Right atrium auricular region (tissue), 2 donors: Measurements from ENCODE around the gene PGLYRP2. TPM values are rescaled to one million over a fixed set of nuclear protein-coding genes. Genes with fewer than 3 reads are reported as not detected.
A peak's percentile ranks its signal among the peaks of the same experiment; 100 is the strongest.

Source experiments
- DNase-seq: peaks from one replicate; pipeline ENCODE4 v3.0.0-alpha.2; 2019; ENCODE audit warnings: low spot score
- H3K27ac ChIP-seq, 2 donors: fragments of 200-600 bp; sonication (generic); 1 replicate in 1 of 2; 2 replicates in 1 of 2; pipeline ENCODE4 v1.5.1; 2016 to 2019
- H3K27me3 ChIP-seq, 2 donors: fragments of 200-600 bp; sonication (generic); one replicate each; pipeline versions ENCODE4 v1.5.1 to v1.6.0; 2017 to 2019
- H3K36me3 ChIP-seq: fragments of 200-600 bp; sonication (generic); one replicate; pipeline ENCODE4 v1.5.1; 2016
- H3K4me1 ChIP-seq, 2 donors: fragments of 200-600 bp; sonication (generic); one replicate each; pipeline versions ENCODE4 v1.5.1 to v1.6.0; 2017 to 2019
- H3K4me3 ChIP-seq, 2 donors: fragments of 200-600 bp; sonication (generic); 1 replicate in 1 of 2; 2 replicates in 1 of 2; pipeline ENCODE4 v1.5.1; 2017 to 2019; ENCODE audit warnings: mild to moderate bottlenecking in 1 of 2, moderate library complexity in 1 of 2
- H3K9me3 ChIP-seq, 2 donors: fragments of 200-600 bp; sonication (generic); one replicate each; pipeline ENCODE4 v1.5.1; 2019
- total RNA-seq, 2 donors: library from RNA; depleted of rRNA; stranded (reverse); fragments of >200 nt; gene quantifications; one replicate each; pipeline ENCODE4 v1.1.0, GENCODE V29; 2016
- TF ChIP-seq, protein P1 (sequence below), 2 donors: fragments of 200-600 bp; sonication (generic); IDR thresholded peaks; one replicate each; pipeline ENCODE4 v1.5.1; 2019; ENCODE audit warnings: antibody characterized with exemption in 2 of 2

Gene PGLYRP2
- total RNA-seq, 2 donors from 2014 or later = not detected

GRCh38 chr19:15455996-15456395 is 23.3 kb downstream of the PGLYRP2 start:
- Histone ChIP-seq H3K36me3 (no peaks in the 10 kb centered on the region), H3K27ac (no peak overlapping the region), H3K4me1 (peaks cover 0 to 32% of the 10 kb centered on the region in 2 donors), H3K27me3 (peaks cover 2 to 18% of the 10 kb centered on the region in 2 donors), H3K9me3 (no peaks in the 10 kb centered on the region), H3K4me3 (no peak overlapping the region)
- no peak for DNase-seq
- TF ChIP-seq, protein P1, sequence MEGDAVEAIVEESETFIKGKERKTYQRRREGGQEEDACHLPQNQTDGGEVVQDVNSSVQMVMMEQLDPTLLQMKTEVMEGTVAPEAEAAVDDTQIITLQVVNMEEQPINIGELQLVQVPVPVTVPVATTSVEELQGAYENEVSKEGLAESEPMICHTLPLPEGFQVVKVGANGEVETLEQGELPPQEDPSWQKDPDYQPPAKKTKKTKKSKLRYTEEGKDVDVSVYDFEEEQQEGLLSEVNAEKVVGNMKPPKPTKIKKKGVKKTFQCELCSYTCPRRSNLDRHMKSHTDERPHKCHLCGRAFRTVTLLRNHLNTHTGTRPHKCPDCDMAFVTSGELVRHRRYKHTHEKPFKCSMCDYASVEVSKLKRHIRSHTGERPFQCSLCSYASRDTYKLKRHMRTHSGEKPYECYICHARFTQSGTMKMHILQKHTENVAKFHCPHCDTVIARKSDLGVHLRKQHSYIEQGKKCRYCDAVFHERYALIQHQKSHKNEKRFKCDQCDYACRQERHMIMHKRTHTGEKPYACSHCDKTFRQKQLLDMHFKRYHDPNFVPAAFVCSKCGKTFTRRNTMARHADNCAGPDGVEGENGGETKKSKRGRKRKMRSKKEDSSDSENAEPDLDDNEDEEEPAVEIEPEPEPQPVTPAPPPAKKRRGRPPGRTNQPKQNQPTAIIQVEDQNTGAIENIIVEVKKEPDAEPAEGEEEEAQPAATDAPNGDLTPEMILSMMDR (IDR thresholded peaks at IDR 0.05) = no peak

GRCh38 chr19:15453906-15454860 is 25.1 kb downstream of the PGLYRP2 start:
- Histone ChIP-seq H3K4me1 (peaks cover 0 to 34% of the 10 kb centered on the region in 2 donors), H3K27ac (no peak overlapping the region), H3K36me3 (no peaks in the 10 kb centered on the region), H3K9me3 (no peaks in the 10 kb centered on the region), H3K27me3 (peaks cover 2 to 18% of the 10 kb centered on the region in 2 donors), H3K4me3 (no peak overlapping the region)
- TF ChIP-seq, protein P1 (IDR thresholded peaks at IDR 0.05) = no peak
- no peak for DNase-seq

- peaks cover 0 to 42% of the 10 kb centered on the region in 2 donors for H3K4me1 ChIP-seq
- H3K27me3 ChIP-seq = peaks cover 0 to 18% of the 10 kb centered on the region in 2 donors
- peak overlapping the region; percentile 70 to 73 for H3K27ac ChIP-seq
- no peaks in the 10 kb centered on the region for H3K36me3 ChIP-seq
- no peak for DNase-seq
- TF ChIP-seq, protein P1 (IDR thresholded peaks at IDR 0.05) = peak in 1 of 2 donors; percentile 55
- H3K4me3 ChIP-seq = peak overlapping the region; percentile 37 to 53
- H3K9me3 ChIP-seq = no peaks in the 10 kb centered on the region
These were observed 26.2 kb downstream of the PGLYRP2 start for GRCh38 chr19:15453091-15453578.

DNA sequence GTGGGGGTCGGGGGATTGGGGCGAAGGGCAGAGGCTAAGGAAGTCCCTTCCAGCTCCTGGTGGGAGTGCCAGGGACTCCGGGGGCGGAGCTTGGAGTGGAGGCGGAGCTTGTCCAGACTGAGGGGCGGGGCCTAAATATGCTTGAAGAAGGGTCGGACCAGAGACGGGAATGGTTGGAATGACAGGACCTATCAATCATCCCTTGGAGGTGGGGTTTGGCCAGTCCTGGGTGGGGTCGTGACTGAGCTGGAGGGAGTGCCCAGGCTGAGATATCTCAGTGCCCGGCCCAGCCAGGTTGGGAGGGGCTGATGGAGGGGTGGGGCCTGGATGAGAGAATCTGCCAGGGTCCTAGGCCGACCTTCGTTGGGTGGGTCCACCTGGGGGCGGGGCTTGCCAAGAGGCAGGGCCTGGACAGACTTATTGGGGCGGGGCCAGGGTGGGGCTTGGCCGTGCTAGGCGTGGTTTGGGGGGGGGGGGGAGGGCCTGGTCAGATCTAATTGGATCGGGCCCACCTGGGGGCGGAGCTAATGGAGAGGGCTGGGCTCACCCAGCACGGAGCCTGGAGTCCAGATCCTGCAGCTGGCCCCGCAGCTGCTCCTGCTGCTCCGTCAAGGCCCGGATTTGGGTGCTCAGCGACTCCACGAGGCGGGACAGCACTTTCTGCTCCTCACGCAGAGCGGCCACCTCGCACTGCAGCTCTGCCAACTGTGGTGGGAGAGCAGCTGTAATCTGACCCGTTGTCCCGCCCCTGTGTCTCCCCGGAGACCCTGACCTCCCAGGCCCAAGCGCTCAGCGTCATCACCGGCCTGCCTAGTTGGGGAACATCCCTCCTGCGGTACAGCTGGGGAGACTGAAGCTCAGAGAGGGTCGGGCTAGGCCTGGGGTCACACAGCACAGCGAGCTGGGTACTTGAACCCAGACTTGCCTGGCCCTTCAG is 26.9 kb downstream of the PGLYRP2 start:
- Histone ChIP-seq H3K27ac (peak overlapping the region; percentile 70 to 73), H3K27me3 (peaks cover 0 to 18% of the 10 kb centered on the region in 2 donors), H3K9me3 (no peaks in the 10 kb centered on the region), H3K4me3 (peak overlapping the region; percentile 37 to 53), H3K36me3 (no peaks in the 10 kb centered on the region), H3K4me1 (peaks cover 0 to 37% of the 10 kb centered on the region in 2 donors)
- TF ChIP-seq, protein P1 (IDR thresholded peaks at IDR 0.05) = no peak
- DNase-seq = peak; percentile 93

DNA sequence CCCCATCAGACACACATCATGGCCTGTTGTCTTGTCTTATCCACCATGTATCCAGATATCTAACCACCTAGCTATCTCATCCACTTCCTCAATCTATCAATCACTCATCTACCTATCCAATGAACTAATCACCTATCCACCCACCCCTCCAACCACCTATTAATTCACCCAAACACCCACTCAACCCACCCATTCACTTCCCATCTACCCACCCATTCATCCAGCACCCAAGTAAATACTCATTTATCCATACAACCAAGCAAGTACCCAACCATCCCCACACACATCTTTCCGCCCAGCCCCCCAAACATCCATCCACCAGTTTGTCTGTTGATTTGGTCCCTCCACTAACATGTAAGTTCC is 28.8 kb downstream of the PGLYRP2 start:
- Histone ChIP-seq H3K4me3 (no peak overlapping the region), H3K9me3 (no peaks in the 10 kb centered on the region), H3K27me3 (peaks cover 0 to 8% of the 10 kb centered on the region in 2 donors), H3K36me3 (no peaks in the 10 kb centered on the region), H3K4me1 (peaks cover 0 to 36% of the 10 kb centered on the region in 2 donors), H3K27ac (peak overlapping the region; percentile 49 to 75)
- TF ChIP-seq, protein P1 (IDR thresholded peaks at IDR 0.05) = no peak
- DNase-seq = no peak
